K562 (cell line): ENCODE data around the gene SYTL5. TPM values are rescaled to one million over a fixed set of nuclear protein-coding genes. Genes with fewer than 3 reads are reported as not detected.

Experiments
- ATAC-seq: fragments of 200-7000 bp; cut with Tn5 transposase; 3 replicates; pipeline ENCODE4 v1.9.1; 2020; ENCODE audit warnings: moderate library complexity
- BruUV-seq: library from RNA; stranded (reverse); fragments of 400-500 nt; replicated peaks from 2 replicates; lab custom pipeline; 2021; lab: Mats Ljungman, UMichigan
- CTCF ChIA-PET: fragments of 300-600 bp; formaldehyde crosslinking; extraction: SDS; loops from one replicate; lab custom pipeline; 2021; ENCODE audit warnings: low intra/inter-chr PET ratio; lab: Yijun Ruan, JAX
- POLR2A ChIA-PET: fragments of 300-600, 350-650 bp; sonication (Branson Sonifier 250); formaldehyde crosslinking; extraction: SDS; loops from one replicate; lab custom pipeline; 2021; ENCODE audit warnings: antibody characterized with exemption, inconsistent platforms; lab: Yijun Ruan, JAX
- DNase-seq, 4 experiments: peaks; one replicate each; pipeline versions ENCODE4 v3.0.0 to v3.0.0-alpha.2; 2011 to 2018; ENCODE audit warnings: low spot score in 3 of 4, mixed read lengths in 3 of 4; ENCODE audit errors: extremely low read depth in 1 of 4
- FAIRE-seq: peaks from 2 replicates; lab custom pipeline; 2011; peaks lifted over from hg19 to GRCh38; lab: Jason Lieb, UNC
- H2AFZ ChIP-seq: 2 replicates; pipeline ENCODE4 v1.6.0; 2011; ENCODE audit warnings: low read depth, low read length, control low read depth, inconsistent platforms
- H3K27ac ChIP-seq: fragments of 200-600 bp; 3 replicates; pipeline ENCODE4 v1.8.0; 2011; ENCODE audit warnings: low read depth, mild to moderate bottlenecking, control low read depth, inconsistent platforms, low read length, moderate library complexity, mixed read lengths; ENCODE audit errors: extremely low read depth
- H3K27me3 ChIP-seq, 2 experiments: fragments of 300-600 bp in 1 of 2; 2 replicates in 1 of 2; 3 replicates in 1 of 2; pipeline versions ENCODE4 v1.6.0 to v1.8.0; 2011; ENCODE audit warnings: inconsistent platforms in 2 of 2, low read length in 2 of 2, mild to moderate bottlenecking in 1 of 2, mixed read lengths in 1 of 2, moderate library complexity in 1 of 2; ENCODE audit not compliant: control insufficient read depth in 2 of 2, insufficient read depth in 2 of 2
- H3K36me3 ChIP-seq: fragments of 300-600 bp; 3 replicates; pipeline ENCODE4 v1.8.0; 2011; ENCODE audit warnings: mild to moderate bottlenecking, low read length, inconsistent platforms; ENCODE audit not compliant: control insufficient read depth, insufficient read depth
- H3K4me1 ChIP-seq, 2 experiments: fragments of 200-600 bp in 1 of 2; replicated peaks in 1 of 2; 2 replicates in 1 of 2; 3 replicates in 1 of 2; pipeline versions ENCODE4 v1.5.1 to v1.8.0; 2011; ENCODE audit warnings: inconsistent platforms in 2 of 2, low read length in 2 of 2, mild to moderate bottlenecking in 1 of 2, mixed read lengths in 1 of 2, moderate library complexity in 1 of 2; ENCODE audit not compliant: control insufficient read depth in 2 of 2, insufficient read depth in 2 of 2
- H3K4me2 ChIP-seq: 2 replicates; pipeline ENCODE4 v1.6.1; 2011; ENCODE audit warnings: low read length, control low read depth, inconsistent platforms, mixed read lengths; ENCODE audit not compliant: insufficient read depth
- H3K4me3 ChIP-seq: fragments of 200-600 bp; sonication (generic), shearing (Covaris generic); 2 replicates; pipeline ENCODE4 v1.5.1; 2016; ENCODE audit warnings: control low read depth, inconsistent platforms
- H3K79me2 ChIP-seq: fragments of 200-600 bp; 3 replicates; pipeline ENCODE4 v1.8.0; 2011; ENCODE audit warnings: low read length, inconsistent platforms; ENCODE audit not compliant: control insufficient read depth, insufficient read depth
- H3K9ac ChIP-seq, 2 experiments: 2 replicates each; pipeline versions ENCODE4 v1.6.0 to v1.6.1; 2011; ENCODE audit warnings: low read depth in 2 of 2, low read length in 2 of 2, control low read depth in 1 of 2, inconsistent platforms in 1 of 2, mild to moderate bottlenecking in 1 of 2, mixed read lengths in 1 of 2; ENCODE audit not compliant: insufficient read depth in 1 of 2
- H3K9me1 ChIP-seq: one replicate; pipeline ENCODE4 v1.6.0; 2011; ENCODE audit warnings: inconsistent platforms, mild to moderate bottlenecking, low read length, moderate library complexity; ENCODE audit not compliant: control insufficient read depth, insufficient read depth
- H3K9me3 ChIP-seq: replicated peaks from 2 replicates; pipeline ENCODE4 v1.5.1; 2011; ENCODE audit warnings: low read depth, low read length, inconsistent platforms; ENCODE audit not compliant: control insufficient read depth, insufficient read depth
- H4K20me1 ChIP-seq: replicated peaks from 2 replicates; pipeline ENCODE4 v1.6.1; 2011; ENCODE audit warnings: low read length, inconsistent platforms, mixed read lengths; ENCODE audit not compliant: control insufficient read depth, insufficient read depth
- ELF2 ChIP-seq: fragments of 250-450 bp; sonication (Bioruptor Pico); IDR thresholded peaks from 2 replicates; pipeline ENCODE4 v1.5.0; 2021; ENCODE audit warnings: mild to moderate bottlenecking
- FOSL1 ChIP-seq: fragments of 200-800 bp; sonication (Bioruptor generic); conservative IDR thresholded peaks from 2 replicates; pipeline ENCODE4 v1.6.1; 2016; ENCODE audit warnings: missing genetic modification characterization, missing compliant biosample characterization
- KAT7 ChIP-seq: sonication (generic); formaldehyde crosslinking; IDR thresholded peaks from 2 replicates; pipeline ENCODE4 v1.8.0; 2022; ENCODE audit warnings: missing genetic modification reagents, mild to moderate bottlenecking, borderline replicate concordance
- KDM2B ChIP-seq: fragments of 250-450 bp; sonication (Bioruptor Pico); IDR thresholded peaks from 2 replicates; pipeline ENCODE4 v1.8.0; 2021; ENCODE audit warnings: mild to moderate bottlenecking, moderate library complexity
- MED1 ChIP-seq: sonication (generic); formaldehyde crosslinking; IDR thresholded peaks from 2 replicates; pipeline ENCODE4 v1.8.1; 2023; ENCODE audit warnings: missing genetic modification reagents, borderline replicate concordance
- NONO ChIP-seq, 2 experiments: fragments of 200-400 bp in 1 of 2; fragments of 450-650 bp in 1 of 2; formaldehyde crosslinking in 1 of 2; IDR thresholded peaks; 2 replicates each; pipeline ENCODE4 v1.6.1; 2017; ENCODE audit warnings: low read depth in 2 of 2, mild to moderate bottlenecking in 2 of 2, moderate library complexity in 2 of 2, low read length in 1 of 2
- WGBS: fragments of 100-300 bp; shearing (Covaris generic); methylation state at CpG from one replicate; pipeline ENCODE4 v1.1.6; 2016; ENCODE audit warnings: low coverage, mixed read lengths; ENCODE audit not compliant: insufficient coverage; ENCODE audit errors: missing lambda C conversion rate; 5-methylcytosine and 5-hydroxymethylcytosine counted together
- in situ Hi-C: fragments of 300-500 bp; cut with MboI; formaldehyde crosslinking; loops from 4 replicates; pipeline ENCODE4 v1.15.0; 2018; ENCODE audit warnings: inconsistent platforms, mixed read lengths
- intact Hi-C: fragments of 100-400 bp; cut with micrococcal nuclease; formaldehyde crosslinking; loops from 2 replicates; pipeline ENCODE4 v1.14.2; 2022
- polyA plus RNA-seq, 8 experiments: library from polyadenylated mRNA; depleted of rRNA in 4 of 8; stranded (reverse) in 5 of 8; unstranded in 3 of 8; fragments of >200 nt; fragmentation: Nextera tagmentation in 2 of 8; fragmentation: Illumina TruSeq in 1 of 8; extraction: Ambion mirVana in 2 of 8; extraction: Trizol in 1 of 8; gene quantifications; 2 replicates each; pipeline versions ENCODE4 v1.2.1 to v1.2.3, GENCODE V29; 2011 to 2014; ENCODE audit warnings: inconsistent platforms in 1 of 8, missing spikeins in 1 of 8
- total RNA-seq, 7 experiments: library from RNA; depleted of rRNA in 6 of 7; stranded (reverse); fragments of >200 nt in 6 of 7; fragmentation: Illumina TruSeq in 2 of 7; extraction: Trizol in 2 of 7; gene quantifications; 2 replicates each; pipeline versions ENCODE4 v1.2.1 to v1.2.3, GENCODE V29; 2011 to 2021; ENCODE audit warnings: low replicate concordance in 1 of 7
- TF ChIP-seq, protein P1 (sequence below): sonication (generic); formaldehyde crosslinking; IDR thresholded peaks from 2 replicates; pipeline ENCODE4 v1.9.0; 2022; ENCODE audit warnings: mild to moderate bottlenecking, missing genetic modification reagents
- TF ChIP-seq, protein P2 (sequence below): sonication (generic); formaldehyde crosslinking; IDR thresholded peaks from 2 replicates; pipeline ENCODE4 v1.8.0; 2022; ENCODE audit warnings: mild to moderate bottlenecking, missing genetic modification reagents
- TF ChIP-seq, protein P3 (sequence below): fragments of 250-450 bp; sonication (Bioruptor Pico); IDR thresholded peaks from 2 replicates; pipeline ENCODE4 v1.4.0; 2020

The SYTL5 gene
- total and polyA plus RNA-seq, 9 of the 15 experiments (the other 6 are each of a cell fraction or from before 2014, with no cell fraction given): 0.01 to 0.25 (median 0.09) TPM

DNA sequence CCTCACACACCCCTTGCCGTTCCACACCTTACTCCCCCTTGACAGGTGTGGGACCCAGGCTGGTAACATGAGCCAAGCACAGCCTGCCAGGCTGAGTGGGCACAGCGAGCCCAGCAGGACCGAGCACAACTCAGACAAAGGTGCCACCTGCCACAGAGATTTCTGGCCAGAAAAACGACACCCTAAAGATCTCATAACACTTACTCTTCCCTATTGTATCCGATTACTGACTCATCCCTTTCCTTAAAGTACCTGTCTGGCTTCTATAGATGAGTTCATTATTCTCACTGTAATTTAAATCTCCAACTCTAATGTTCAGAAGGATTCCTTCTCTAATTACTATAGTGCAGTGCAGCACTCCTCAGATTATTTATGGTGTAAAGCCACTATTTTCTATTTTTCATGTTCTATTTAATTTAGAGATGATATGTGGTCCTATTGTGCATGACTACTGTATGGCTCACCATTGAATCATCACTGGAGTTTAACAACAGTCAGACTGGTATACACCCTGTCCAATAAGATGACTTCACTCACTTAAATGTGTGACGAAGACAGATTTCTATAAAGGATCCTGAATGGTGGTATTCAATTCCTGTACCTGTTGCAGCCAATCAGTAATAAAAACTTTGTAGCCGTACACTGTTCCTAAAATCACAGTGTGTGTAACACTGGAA is 7.6 kb upstream of the SYTL5 start:
- ATAC-seq: no peak
- Histone ChIP-seq H3K9me1 (no peaks in the 10 kb centered on the region), H4K20me1 (no peaks in the 10 kb centered on the region), H3K4me3 (no peak overlapping the region), H3K4me2 (no peak overlapping the region), H3K9me3 (no peaks in the 10 kb centered on the region), H3K9ac (no peak overlapping the region), H2AFZ (no peak overlapping the region), H3K4me1 (peaks cover 0 to 3% of the 10 kb centered on the region in 2 experiments; a peak in 1 of 5 replicates), H3K36me3 (no peaks in the 10 kb centered on the region), H3K27me3 (no peaks in the 10 kb centered on the region), H3K27ac (no peak overlapping the region)
- CTCF ChIA-PET: no interaction called here
- BruUV-seq: no TSS peak
- DNase-seq: no peak
- FAIRE-seq: no peak
- intact Hi-C loops: no loop called here
- WGBS: 3% methylated on average over 4 of the region's 7 CpGs
- TF ChIP-seq MED1: no peak
- TF ChIP-seq FOSL1: peak; percentile 56
- TF ChIP-seq, all 486 proteins: peak for 1
- in situ Hi-C loops: no loop called here
- H3K79me2 ChIP-seq: no peaks in the 10 kb centered on the region
- POLR2A ChIA-PET: interaction anchor here (1.0 to 1.1 kb wide), 2 partner anchors 10 to 14 kb away, joined by 3 to 4 read pairs; no protein-coding TSS in a partner anchor

DNA sequence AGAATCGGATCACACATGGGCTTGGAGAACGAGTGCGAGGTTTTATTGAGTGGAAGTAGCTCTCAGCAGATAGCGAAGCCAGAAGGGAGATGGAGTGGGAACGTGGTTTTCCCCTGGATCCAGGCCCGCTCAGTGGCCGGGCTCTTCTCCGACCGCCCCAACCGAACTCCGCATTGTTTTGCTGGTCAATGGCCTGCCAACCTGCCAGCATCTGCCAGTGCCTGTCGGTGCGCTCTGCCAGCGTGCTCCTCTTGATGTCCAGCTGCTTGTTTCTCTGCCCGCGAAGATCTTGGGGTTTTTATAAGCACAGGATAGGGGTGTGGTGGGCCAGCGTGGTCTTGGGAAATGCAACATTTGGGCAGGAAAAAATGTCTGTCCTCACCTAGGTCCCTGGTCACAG is 5.6 kb upstream of the SYTL5 start:
- no TSS peak for BruUV-seq
- POLR2A ChIA-PET: no interaction called here
- no peak for DNase-seq
- H4K20me1 ChIP-seq: no peaks in the 10 kb centered on the region
- H3K79me2 ChIP-seq: no peaks in the 10 kb centered on the region
- no peak for ATAC-seq
- H3K9me3 ChIP-seq: no peaks in the 10 kb centered on the region
- no peaks in the 10 kb centered on the region for H3K9me1 ChIP-seq
- CTCF ChIA-PET: no interaction called here
- H3K4me2 ChIP-seq: no peak overlapping the region
- in situ Hi-C loops: no loop called here
- peaks cover 0 to 3% of the 10 kb centered on the region in 2 experiments; a peak in 1 of 5 replicates for H3K4me1 ChIP-seq
- no peak for FAIRE-seq
- WGBS: 9% methylated on average over 15 of the region's 17 CpGs
- H3K36me3 ChIP-seq: no peaks in the 10 kb centered on the region
- H3K4me3 ChIP-seq: no peak overlapping the region
- intact Hi-C loops: no loop called here
- H3K27me3 ChIP-seq: no peaks in the 10 kb centered on the region
- H3K9ac ChIP-seq: no peak overlapping the region
- no peak overlapping the region for H3K27ac ChIP-seq
- H2AFZ ChIP-seq: no peak overlapping the region
- TF ChIP-seq, protein P1, sequence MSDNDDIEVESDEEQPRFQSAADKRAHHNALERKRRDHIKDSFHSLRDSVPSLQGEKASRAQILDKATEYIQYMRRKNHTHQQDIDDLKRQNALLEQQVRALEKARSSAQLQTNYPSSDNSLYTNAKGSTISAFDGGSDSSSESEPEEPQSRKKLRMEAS (CRISPR knock-in tag): no peak
- TF ChIP-seq, protein P2, sequence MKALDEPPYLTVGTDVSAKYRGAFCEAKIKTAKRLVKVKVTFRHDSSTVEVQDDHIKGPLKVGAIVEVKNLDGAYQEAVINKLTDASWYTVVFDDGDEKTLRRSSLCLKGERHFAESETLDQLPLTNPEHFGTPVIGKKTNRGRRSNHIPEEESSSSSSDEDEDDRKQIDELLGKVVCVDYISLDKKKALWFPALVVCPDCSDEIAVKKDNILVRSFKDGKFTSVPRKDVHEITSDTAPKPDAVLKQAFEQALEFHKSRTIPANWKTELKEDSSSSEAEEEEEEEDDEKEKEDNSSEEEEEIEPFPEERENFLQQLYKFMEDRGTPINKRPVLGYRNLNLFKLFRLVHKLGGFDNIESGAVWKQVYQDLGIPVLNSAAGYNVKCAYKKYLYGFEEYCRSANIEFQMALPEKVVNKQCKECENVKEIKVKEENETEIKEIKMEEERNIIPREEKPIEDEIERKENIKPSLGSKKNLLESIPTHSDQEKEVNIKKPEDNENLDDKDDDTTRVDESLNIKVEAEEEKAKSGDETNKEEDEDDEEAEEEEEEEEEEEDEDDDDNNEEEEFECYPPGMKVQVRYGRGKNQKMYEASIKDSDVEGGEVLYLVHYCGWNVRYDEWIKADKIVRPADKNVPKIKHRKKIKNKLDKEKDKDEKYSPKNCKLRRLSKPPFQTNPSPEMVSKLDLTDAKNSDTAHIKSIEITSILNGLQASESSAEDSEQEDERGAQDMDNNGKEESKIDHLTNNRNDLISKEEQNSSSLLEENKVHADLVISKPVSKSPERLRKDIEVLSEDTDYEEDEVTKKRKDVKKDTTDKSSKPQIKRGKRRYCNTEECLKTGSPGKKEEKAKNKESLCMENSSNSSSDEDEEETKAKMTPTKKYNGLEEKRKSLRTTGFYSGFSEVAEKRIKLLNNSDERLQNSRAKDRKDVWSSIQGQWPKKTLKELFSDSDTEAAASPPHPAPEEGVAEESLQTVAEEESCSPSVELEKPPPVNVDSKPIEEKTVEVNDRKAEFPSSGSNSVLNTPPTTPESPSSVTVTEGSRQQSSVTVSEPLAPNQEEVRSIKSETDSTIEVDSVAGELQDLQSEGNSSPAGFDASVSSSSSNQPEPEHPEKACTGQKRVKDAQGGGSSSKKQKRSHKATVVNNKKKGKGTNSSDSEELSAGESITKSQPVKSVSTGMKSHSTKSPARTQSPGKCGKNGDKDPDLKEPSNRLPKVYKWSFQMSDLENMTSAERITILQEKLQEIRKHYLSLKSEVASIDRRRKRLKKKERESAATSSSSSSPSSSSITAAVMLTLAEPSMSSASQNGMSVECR: no peak
- TF ChIP-seq ELF2 (CRISPR knock-in tag) (no peak), NONO (IDR thresholded peaks at IDR 0.05; ENCODE audit: low read depth in 2 of 2, low read length in 1 of 2) (no peak), KAT7 (CRISPR knock-in tag) (no peak), KDM2B (CRISPR knock-in tag) (no peak)
- TF ChIP-seq, protein P3, sequence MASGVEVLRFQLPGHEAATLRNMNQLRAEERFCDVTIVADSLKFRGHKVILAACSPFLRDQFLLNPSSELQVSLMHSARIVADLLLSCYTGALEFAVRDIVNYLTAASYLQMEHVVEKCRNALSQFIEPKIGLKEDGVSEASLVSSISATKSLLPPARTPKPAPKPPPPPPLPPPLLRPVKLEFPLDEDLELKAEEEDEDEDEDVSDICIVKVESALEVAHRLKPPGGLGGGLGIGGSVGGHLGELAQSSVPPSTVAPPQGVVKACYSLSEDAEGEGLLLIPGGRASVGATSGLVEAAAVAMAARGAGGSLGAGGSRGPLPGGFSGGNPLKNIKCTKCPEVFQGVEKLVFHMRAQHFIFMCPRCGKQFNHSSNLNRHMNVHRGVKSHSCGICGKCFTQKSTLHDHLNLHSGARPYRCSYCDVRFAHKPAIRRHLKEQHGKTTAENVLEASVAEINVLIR (CRISPR knock-in tag): no peak
